Neural cell (in vitro differentiated cells): ENCODE measurements around the gene CFAP47. TPM values are rescaled to one million over a fixed set of nuclear protein-coding genes. Genes with fewer than 3 reads are reported as not detected.

Experiments used
- H2AFZ ChIP-seq: fragments of 200-600, 300-800 bp; sonication (generic), shearing (Covaris generic); 2 replicates; pipeline ENCODE4 v1.6.0; 2014; ENCODE audit warnings: low read depth, mild to moderate bottlenecking, antibody characterized with exemption, low read length, moderate library complexity
- H3F3A ChIP-seq: fragments of 200-600 bp; shearing (Covaris generic); 2 replicates; pipeline ENCODE4 v1.6.1; 2016; ENCODE audit warnings: mild to moderate bottlenecking, moderate library complexity, mixed read lengths, antibody characterized with exemption, low read length; ENCODE audit not compliant: insufficient read depth, poor library complexity, severe bottlenecking
- H3K27ac ChIP-seq: fragments of 200-600, 300-800 bp; sonication (generic), shearing (Covaris generic); 2 replicates; pipeline ENCODE4 v1.5.1; 2014; ENCODE audit warnings: mild to moderate bottlenecking, low read length, moderate library complexity
- H3K27me3 ChIP-seq: fragments of 300-800, 200-600 bp; sonication (generic), shearing (Covaris generic); 2 replicates; pipeline ENCODE4 v1.6.0; 2014; ENCODE audit warnings: mild to moderate bottlenecking, low read depth, low read length, moderate library complexity; ENCODE audit not compliant: insufficient read depth
- H3K36me3 ChIP-seq: fragments of 300-800, 200-600 bp; sonication (generic), shearing (Covaris generic); 2 replicates; pipeline ENCODE4 v1.5.1; 2014; ENCODE audit warnings: mild to moderate bottlenecking, antibody characterized with exemption, low read length, moderate library complexity; ENCODE audit not compliant: insufficient read depth
- H3K4me2 ChIP-seq: fragments of 300-800, 200-600 bp; sonication (generic), shearing (Covaris generic); 2 replicates; pipeline ENCODE4 v1.6.0; 2014; ENCODE audit warnings: mild to moderate bottlenecking, low read length
- H3K4me3 ChIP-seq: fragments of 300-800, 200-600 bp; sonication (generic), shearing (Covaris generic); 2 replicates; pipeline ENCODE4 v1.5.1; 2014; ENCODE audit warnings: mild to moderate bottlenecking, low read length, moderate library complexity
- H3K79me2 ChIP-seq: fragments of 200-600 bp; shearing (Covaris generic); replicated peaks from 2 replicates; pipeline ENCODE4 v1.6.0; 2014; ENCODE audit warnings: mild to moderate bottlenecking, low read length, moderate library complexity; ENCODE audit not compliant: insufficient read depth
- H3K9ac ChIP-seq: fragments of 300-800, 200-600 bp; sonication (generic), shearing (Covaris generic); 2 replicates; pipeline ENCODE4 v1.6.1; 2016; ENCODE audit warnings: mild to moderate bottlenecking, low read length, mixed read lengths
- H3K9me2 ChIP-seq: fragments of 200-600 bp; shearing (Covaris generic); 2 replicates; pipeline ENCODE4 v1.6.1; 2016; ENCODE audit warnings: mild to moderate bottlenecking, low read length, mixed read lengths; ENCODE audit not compliant: insufficient read depth
- H3K9me3 ChIP-seq: fragments of 200-600, 300-800 bp; sonication (generic), shearing (Covaris generic); 2 replicates; pipeline ENCODE4 v1.6.1; 2016; ENCODE audit warnings: mild to moderate bottlenecking, mixed run types, low read length, moderate library complexity, mixed read lengths
- H4K20me1 ChIP-seq: fragments of 200-600 bp; shearing (Covaris generic); 2 replicates; pipeline ENCODE4 v1.6.1; 2016; ENCODE audit warnings: mild to moderate bottlenecking, mixed run types; ENCODE audit not compliant: insufficient read depth
- CTCF ChIP-seq: fragments of 450-650 bp; IDR thresholded peaks from 2 replicates; pipeline ENCODE4 v1.5.1; 2014; ENCODE audit warnings: antibody characterized with exemption, mild to moderate bottlenecking, moderate library complexity; ENCODE audit not compliant: poor library complexity, severe bottlenecking
- EP300 ChIP-seq: fragments of 450-650 bp; conservative IDR thresholded peaks from 2 replicates; pipeline ENCODE4 v1.6.1; 2014; ENCODE audit warnings: antibody characterized with exemption, mild to moderate bottlenecking, moderate library complexity; ENCODE audit not compliant: poor library complexity, severe bottlenecking
- EZH2 ChIP-seq: fragments of 200-600, 300-800 bp; shearing (Covaris generic), sonication (generic); IDR thresholded peaks from 2 replicates; pipeline ENCODE4 v1.6.1; 2014; ENCODE audit warnings: antibody characterized with exemption, low read length, borderline replicate concordance, mild to moderate bottlenecking; ENCODE audit not compliant: insufficient read depth, poor library complexity, severe bottlenecking
- MXI1 ChIP-seq: fragments of 450-650 bp; conservative IDR thresholded peaks from 2 replicates; pipeline ENCODE4 v1.6.1; 2014; ENCODE audit warnings: antibody characterized with exemption, mild to moderate bottlenecking; ENCODE audit not compliant: poor library complexity, severe bottlenecking
- POLR2AphosphoS5 ChIP-seq: IDR thresholded peaks from 2 replicates; pipeline ENCODE4 v1.6.1; 2012
- RAD21 ChIP-seq: fragments of 450-650 bp; conservative IDR thresholded peaks from 2 replicates; pipeline ENCODE4 v1.6.1; 2014; ENCODE audit warnings: antibody characterized with exemption, mild to moderate bottlenecking, moderate library complexity
- REST ChIP-seq: IDR thresholded peaks from 2 replicates; pipeline ENCODE4 v1.6.1; 2012; ENCODE audit warnings: borderline replicate concordance
- SMC3 ChIP-seq: fragments of 450-650 bp; conservative IDR thresholded peaks from 2 replicates; pipeline ENCODE4 v1.6.1; 2014; ENCODE audit warnings: antibody characterized with exemption, mild to moderate bottlenecking, moderate library complexity; ENCODE audit not compliant: poor library complexity
- TAF1 ChIP-seq: IDR thresholded peaks from 2 replicates; pipeline ENCODE4 v1.6.1; 2012; ENCODE audit warnings: low read depth
- polyA plus RNA-seq: library from polyadenylated mRNA; depleted of rRNA; stranded (reverse); fragments of >200 nt; gene quantifications from 2 replicates; pipeline ENCODE4 v1.2.3, GENCODE V29; 2014

The CFAP47 gene
- polyA plus RNA-seq, 1 donor from 2014 or later, result not detected

- no peaks in the 10 kb centered on the region for H3K27me3 ChIP-seq
- H4K20me1 ChIP-seq, result no peaks in the 10 kb centered on the region
- H2AFZ ChIP-seq, result no peak overlapping the region
- H3K9ac ChIP-seq, result no peak overlapping the region
- H3K36me3 ChIP-seq, result no peaks in the 10 kb centered on the region
- H3K9me3 ChIP-seq, result no peaks in the 10 kb centered on the region
- H3K27ac ChIP-seq, result no peak overlapping the region
- no peaks in the 10 kb centered on the region for H3K79me2 ChIP-seq
- H3K4me3 ChIP-seq, result no peak overlapping the region
- no peaks in the 10 kb centered on the region for H3F3A ChIP-seq
- H3K9me2 ChIP-seq, result no peaks in the 10 kb centered on the region
- TF ChIP-seq EZH2 (no peak), MXI1 (no peak), REST (no peak), RAD21 (no peak), POLR2AphosphoS5 (no peak), CTCF (no peak), SMC3 (no peak), TAF1 (no peak), EP300 (no peak)
- H3K4me2 ChIP-seq, result no peak overlapping the region
Measured at GRCh38 chrX:36357855-36358254, 438.3 kb downstream of the CFAP47 start.

- Histone ChIP-seq H3K4me2 (no peak overlapping the region), H4K20me1 (no peaks in the 10 kb centered on the region), H3K9ac (no peak overlapping the region), H3K36me3 (no peaks in the 10 kb centered on the region), H3K27me3 (no peaks in the 10 kb centered on the region), H2AFZ (no peak overlapping the region), H3K79me2 (no peaks in the 10 kb centered on the region), H3K9me3 (no peaks in the 10 kb centered on the region), H3K9me2 (no peaks in the 10 kb centered on the region), H3K4me3 (no peak overlapping the region), H3F3A (no peaks in the 10 kb centered on the region), H3K27ac (no peak overlapping the region)
- TF ChIP-seq CTCF (no peak), TAF1 (no peak), SMC3 (no peak), POLR2AphosphoS5 (no peak), EZH2 (no peak), MXI1 (no peak), EP300 (no peak), REST (no peak), RAD21 (no peak)
Measured at GRCh38 chrX:36364262-36364661, 444.7 kb downstream of the CFAP47 start.
